ENCODE data around the gene GLIS1.
"Not testable (repeated sequence)": the region's sequence is repeated elsewhere in the genome, so short reads cannot be mapped to it uniquely, and the experiment has no call there.

Gene GLIS1

GRCh38 chr1:53555620-53556326, 183.2 kb downstream of the GLIS1 start:
- not testable (repeated sequence) for H3K4me3 ChIP-seq (ENCODE audit: low read depth in 1 of 5, low read length in 5 of 5); H3K9ac ChIP-seq (ENCODE audit: low read length in 5 of 5); H3K27me3 ChIP-seq (ENCODE audit: control insufficient read depth in 5 of 5, insufficient read depth in 4 of 5, low read length in 5 of 5); H3K27ac ChIP-seq (ENCODE audit: low read depth, low read length); H3K9me3 ChIP-seq (ENCODE audit: control insufficient read depth in 5 of 5, low read length in 5 of 5); H3K4me1 ChIP-seq (ENCODE audit: control insufficient read depth in 5 of 5, insufficient read depth in 5 of 5, low read length in 5 of 5); H3K36me3 ChIP-seq (ENCODE audit: control insufficient read depth in 5 of 5, insufficient read depth in 5 of 5, low read length in 5 of 5)

- H3K4me1 ChIP-seq (ENCODE audit: control insufficient read depth in 5 of 5, insufficient read depth in 5 of 5, low read length in 5 of 5): peaks cover 0 to 5% (median 0%) of the 10 kb centered on the region in 5 donors
- H3K9ac ChIP-seq (ENCODE audit: low read length in 5 of 5): no peak overlapping the region
- H3K9me3 ChIP-seq (ENCODE audit: control insufficient read depth in 5 of 5, low read length in 5 of 5): no peaks in the 10 kb centered on the region
- no peak overlapping the region for H3K4me3 ChIP-seq (ENCODE audit: low read depth in 1 of 5, low read length in 5 of 5)
- no peaks in the 10 kb centered on the region for H3K27me3 ChIP-seq (ENCODE audit: control insufficient read depth in 5 of 5, insufficient read depth in 4 of 5, low read length in 5 of 5)
- no peaks in the 10 kb centered on the region for H3K36me3 ChIP-seq (ENCODE audit: control insufficient read depth in 5 of 5, insufficient read depth in 5 of 5, low read length in 5 of 5)
- no peak overlapping the region for H3K27ac ChIP-seq (ENCODE audit: low read depth, low read length)
Observed at GRCh38 chr1:53554592-53555305, 184.2 kb downstream of the GLIS1 start.

- Histone ChIP-seq H3K36me3 (ENCODE audit: control insufficient read depth in 5 of 5, insufficient read depth in 5 of 5, low read length in 5 of 5) (no peaks in the 10 kb centered on the region), H3K9me3 (ENCODE audit: control insufficient read depth in 5 of 5, low read length in 5 of 5) (no peaks in the 10 kb centered on the region), H3K4me1 (ENCODE audit: control insufficient read depth in 5 of 5, insufficient read depth in 5 of 5, low read length in 5 of 5) (peaks cover 0 to 5% (median 0%) of the 10 kb centered on the region in 5 donors), H3K27me3 (ENCODE audit: control insufficient read depth in 5 of 5, insufficient read depth in 4 of 5, low read length in 5 of 5) (no peaks in the 10 kb centered on the region), H3K9ac (ENCODE audit: low read length in 5 of 5) (no peak overlapping the region), H3K4me3 (ENCODE audit: low read depth in 1 of 5, low read length in 5 of 5) (no peak overlapping the region), H3K27ac (ENCODE audit: low read depth, low read length) (no peak overlapping the region)
Observed at GRCh38 chr1:53553734-53554509, 185.0 kb downstream of the GLIS1 start.

DNA sequence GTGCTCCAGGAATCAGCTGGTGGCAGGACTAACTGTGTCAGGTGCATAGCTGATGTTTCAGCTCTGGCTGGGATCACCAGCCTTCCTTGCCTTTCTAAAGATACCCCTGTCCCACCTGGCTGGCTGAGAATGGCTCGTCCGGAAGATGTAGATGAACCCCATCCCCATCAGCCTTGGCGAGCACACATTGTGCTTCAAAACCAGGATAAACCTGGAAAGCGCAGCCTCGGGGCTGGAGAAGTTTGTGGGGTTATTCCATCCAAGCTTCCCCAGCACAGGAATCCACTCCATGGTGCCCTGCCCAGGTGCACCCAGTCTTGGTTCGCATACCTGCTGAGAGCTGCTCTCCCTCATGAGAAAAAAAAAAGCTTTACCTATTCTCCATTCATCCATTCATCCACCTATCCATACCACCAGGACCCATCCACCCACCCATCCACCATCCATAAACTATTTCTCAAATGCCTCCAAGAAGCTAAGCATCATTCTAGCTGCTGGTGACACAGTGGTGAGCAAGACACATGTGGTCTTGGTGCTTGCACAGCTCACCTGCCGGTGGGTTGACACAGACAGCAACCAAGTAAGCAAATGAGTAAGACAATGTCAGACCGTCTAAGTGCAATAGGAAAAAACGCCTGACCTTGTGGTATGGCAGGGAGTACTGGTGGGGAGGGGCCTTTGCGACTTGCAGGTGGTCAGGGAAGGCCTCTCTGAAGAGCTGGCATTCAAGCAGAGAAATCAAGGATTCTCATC, 185.8 kb downstream of the GLIS1 start:
- H3K27ac ChIP-seq (ENCODE audit: low read depth, low read length): no peak overlapping the region
- no peak overlapping the region for H3K9ac ChIP-seq (ENCODE audit: low read length in 5 of 5)
- H3K4me1 ChIP-seq (ENCODE audit: control insufficient read depth in 5 of 5, insufficient read depth in 5 of 5, low read length in 5 of 5): peaks cover 0 to 5% (median 0%) of the 10 kb centered on the region in 5 donors
- no peak overlapping the region for H3K4me3 ChIP-seq (ENCODE audit: low read depth in 1 of 5, low read length in 5 of 5)
- no peaks in the 10 kb centered on the region for H3K36me3 ChIP-seq (ENCODE audit: control insufficient read depth in 5 of 5, insufficient read depth in 5 of 5, low read length in 5 of 5)
- no peaks in the 10 kb centered on the region for H3K27me3 ChIP-seq (ENCODE audit: control insufficient read depth in 5 of 5, insufficient read depth in 4 of 5, low read length in 5 of 5)
- H3K9me3 ChIP-seq (ENCODE audit: control insufficient read depth in 5 of 5, low read length in 5 of 5): no peaks in the 10 kb centered on the region

GRCh38 chr1:53552146-53552861, 186.7 kb downstream of the GLIS1 start:
- no peak overlapping the region for H3K4me3 ChIP-seq (ENCODE audit: low read depth in 1 of 5, low read length in 5 of 5)
- peaks cover 0 to 5% (median 0%) of the 10 kb centered on the region in 5 donors for H3K4me1 ChIP-seq (ENCODE audit: control insufficient read depth in 5 of 5, insufficient read depth in 5 of 5, low read length in 5 of 5)
- no peaks in the 10 kb centered on the region for H3K27me3 ChIP-seq (ENCODE audit: control insufficient read depth in 5 of 5, insufficient read depth in 4 of 5, low read length in 5 of 5)
- no peak overlapping the region for H3K9ac ChIP-seq (ENCODE audit: low read length in 5 of 5)
- no peak overlapping the region for H3K27ac ChIP-seq (ENCODE audit: low read depth, low read length)
- no peaks in the 10 kb centered on the region for H3K36me3 ChIP-seq (ENCODE audit: control insufficient read depth in 5 of 5, insufficient read depth in 5 of 5, low read length in 5 of 5)
- no peaks in the 10 kb centered on the region for H3K9me3 ChIP-seq (ENCODE audit: control insufficient read depth in 5 of 5, low read length in 5 of 5)

GRCh38 chr1:53551428-53551995, 187.5 kb downstream of the GLIS1 start:
- Histone ChIP-seq H3K36me3 (ENCODE audit: control insufficient read depth in 5 of 5, insufficient read depth in 5 of 5, low read length in 5 of 5) (no peaks in the 10 kb centered on the region), H3K4me1 (ENCODE audit: control insufficient read depth in 5 of 5, insufficient read depth in 5 of 5, low read length in 5 of 5) (peaks cover 0 to 5% (median 0%) of the 10 kb centered on the region in 5 donors), H3K27ac (ENCODE audit: low read depth, low read length) (no peak overlapping the region), H3K4me3 (ENCODE audit: low read depth in 1 of 5, low read length in 5 of 5) (no peak overlapping the region), H3K9ac (ENCODE audit: low read length in 5 of 5) (no peak overlapping the region), H3K27me3 (ENCODE audit: control insufficient read depth in 5 of 5, insufficient read depth in 4 of 5, low read length in 5 of 5) (no peaks in the 10 kb centered on the region), H3K9me3 (ENCODE audit: control insufficient read depth in 5 of 5, low read length in 5 of 5) (no peaks in the 10 kb centered on the region)

GRCh38 chr1:53550201-53550741, 188.7 kb downstream of the GLIS1 start:
- Histone ChIP-seq H3K9ac (ENCODE audit: low read length in 5 of 5) (no peak overlapping the region), H3K4me3 (ENCODE audit: low read depth in 1 of 5, low read length in 5 of 5) (no peak overlapping the region), H3K27me3 (ENCODE audit: control insufficient read depth in 5 of 5, insufficient read depth in 4 of 5, low read length in 5 of 5) (no peaks in the 10 kb centered on the region), H3K9me3 (ENCODE audit: control insufficient read depth in 5 of 5, low read length in 5 of 5) (no peaks in the 10 kb centered on the region), H3K27ac (ENCODE audit: low read depth, low read length) (no peak overlapping the region), H3K36me3 (ENCODE audit: control insufficient read depth in 5 of 5, insufficient read depth in 5 of 5, low read length in 5 of 5) (no peaks in the 10 kb centered on the region), H3K4me1 (ENCODE audit: control insufficient read depth in 5 of 5, insufficient read depth in 5 of 5, low read length in 5 of 5) (peaks cover 0 to 5% (median 0%) of the 10 kb centered on the region in 5 donors)

GRCh38 chr1:53549781-53550180, 189.2 kb downstream of the GLIS1 start:
- Histone ChIP-seq H3K4me3 (ENCODE audit: low read depth in 1 of 5, low read length in 5 of 5) (no peak overlapping the region), H3K9ac (ENCODE audit: low read length in 5 of 5) (no peak overlapping the region), H3K9me3 (ENCODE audit: control insufficient read depth in 5 of 5, low read length in 5 of 5) (no peaks in the 10 kb centered on the region), H3K36me3 (ENCODE audit: control insufficient read depth in 5 of 5, insufficient read depth in 5 of 5, low read length in 5 of 5) (no peaks in the 10 kb centered on the region), H3K27me3 (ENCODE audit: control insufficient read depth in 5 of 5, insufficient read depth in 4 of 5, low read length in 5 of 5) (no peaks in the 10 kb centered on the region), H3K4me1 (ENCODE audit: control insufficient read depth in 5 of 5, insufficient read depth in 5 of 5, low read length in 5 of 5) (peaks cover 0 to 5% (median 0%) of the 10 kb centered on the region in 5 donors), H3K27ac (ENCODE audit: low read depth, low read length) (no peak overlapping the region)

GRCh38 chr1:53549287-53549686, 189.7 kb downstream of the GLIS1 start:
- Histone ChIP-seq H3K4me3 (ENCODE audit: low read depth in 1 of 5, low read length in 5 of 5) (no peak overlapping the region), H3K27ac (ENCODE audit: low read depth, low read length) (no peak overlapping the region), H3K36me3 (ENCODE audit: control insufficient read depth in 5 of 5, insufficient read depth in 5 of 5, low read length in 5 of 5) (no peaks in the 10 kb centered on the region), H3K9ac (ENCODE audit: low read length in 5 of 5) (no peak overlapping the region), H3K9me3 (ENCODE audit: control insufficient read depth in 5 of 5, low read length in 5 of 5) (no peaks in the 10 kb centered on the region), H3K4me1 (ENCODE audit: control insufficient read depth in 5 of 5, insufficient read depth in 5 of 5, low read length in 5 of 5) (peaks cover 0 to 5% (median 0%) of the 10 kb centered on the region in 5 donors), H3K27me3 (ENCODE audit: control insufficient read depth in 5 of 5, insufficient read depth in 4 of 5, low read length in 5 of 5) (no peaks in the 10 kb centered on the region)

Measured in subcutaneous abdominal adipose tissue (tissue), 5 donors.